IMR-90 (cell line): ENCODE measurements around the gene EML6. TPM values are rescaled to one million over a fixed set of nuclear protein-coding genes. Genes with fewer than 3 reads are reported as not detected.

ENCODE experiments used
- ATAC-seq: fragments of 200-7000 bp; cut with Tn5 transposase; 2 replicates; pipeline ENCODE4 v1.9.1; 2020; ENCODE audit warnings: low read depth, mild to moderate bottlenecking, moderate library complexity
- BruUV-seq: library from RNA; stranded (reverse); fragments of 400-500 nt; replicated peaks from 2 replicates; lab custom pipeline; 2021; lab: Mats Ljungman, UMichigan
- CTCF ChIA-PET: fragments of 300-600 bp; formaldehyde crosslinking; extraction: SDS; loops from one replicate; lab custom pipeline; 2021; ENCODE audit warnings: antibody characterized with exemption; lab: Yijun Ruan, JAX
- POLR2A ChIA-PET: fragments of 300-600 bp; sonication (Branson Sonifier 250); formaldehyde crosslinking; loops from one replicate; lab custom pipeline; 2022; ENCODE audit warnings: antibody characterized with exemption; ENCODE audit not compliant: unreplicated experiment; lab: Charles Lee
- DNase-seq: peaks from one replicate; pipeline ENCODE4 v3.0.0; 2013
- H2AFZ ChIP-seq: replicated peaks from 2 replicates; pipeline ENCODE3; 2013; ENCODE audit warnings: low read length, mild to moderate bottlenecking; ENCODE audit not compliant: poor library complexity
- H2AK5ac ChIP-seq: 2 replicates; pipeline ENCODE4 v1.6.1; 2013; ENCODE audit warnings: low read depth, low read length, inconsistent platforms
- H2AK9ac ChIP-seq: replicated peaks from 2 replicates; pipeline ENCODE3; 2013; ENCODE audit warnings: mild to moderate bottlenecking, low read depth, low read length, moderate library complexity; ENCODE audit not compliant: poor library complexity
- H2BK120ac ChIP-seq: 2 replicates; pipeline ENCODE4 v1.6.1; 2013; ENCODE audit warnings: low read depth, low read length, inconsistent platforms
- H2BK15ac ChIP-seq: 3 replicates; pipeline ENCODE4 v1.6.1; 2013; ENCODE audit warnings: low read depth, low read length, inconsistent platforms
- H2BK20ac ChIP-seq: 2 replicates; pipeline ENCODE4 v1.6.1; 2013; ENCODE audit warnings: low read depth, mild to moderate bottlenecking, inconsistent platforms, low read length, moderate library complexity
- H2BK5ac ChIP-seq: 2 replicates; pipeline ENCODE4 v1.6.1; 2013; ENCODE audit warnings: mild to moderate bottlenecking, low read depth, low read length, inconsistent platforms; ENCODE audit not compliant: poor library complexity, severe bottlenecking
- H3K14ac ChIP-seq: replicated peaks from 2 replicates; pipeline ENCODE4 v1.6.1; 2013; ENCODE audit warnings: low read depth, low read length, inconsistent platforms
- H3K18ac ChIP-seq: 2 replicates; pipeline ENCODE4 v1.6.1; 2013; ENCODE audit warnings: low read depth, low read length, control low read depth
- H3K23ac ChIP-seq: 2 replicates; pipeline ENCODE4 v1.6.1; 2013; ENCODE audit warnings: low read depth, low read length, inconsistent platforms
- H3K27ac ChIP-seq: 2 replicates; pipeline ENCODE4 v1.5.1; 2013; ENCODE audit warnings: mild to moderate bottlenecking, control low read depth, low read length; ENCODE audit not compliant: insufficient read depth
- H3K27me3 ChIP-seq: 2 replicates; pipeline ENCODE4 v1.6.1; 2013; ENCODE audit warnings: low read length; ENCODE audit not compliant: control insufficient read depth, insufficient read depth
- H3K36me3 ChIP-seq: 2 replicates; pipeline ENCODE4 v1.6.1; 2013; ENCODE audit warnings: low read length, mixed read lengths; ENCODE audit not compliant: control insufficient read depth, insufficient read depth
- H3K4ac ChIP-seq: 2 replicates; pipeline ENCODE4 v1.6.1; 2013; ENCODE audit warnings: low read depth, low read length, inconsistent platforms
- H3K4me1 ChIP-seq: 2 replicates; pipeline ENCODE4 v1.6.1; 2013; ENCODE audit warnings: low read length, mixed read lengths; ENCODE audit not compliant: control insufficient read depth, insufficient read depth
- H3K4me2 ChIP-seq: 2 replicates; pipeline ENCODE4 v1.6.1; 2013; ENCODE audit warnings: low read depth, mild to moderate bottlenecking, control low read depth, low read length, moderate library complexity
- H3K4me3 ChIP-seq: 2 replicates; pipeline ENCODE4 v1.5.1; 2013; ENCODE audit warnings: low read depth, mild to moderate bottlenecking, control low read depth, low read length, moderate library complexity; ENCODE audit not compliant: insufficient read depth
- H3K56ac ChIP-seq: 2 replicates; pipeline ENCODE4 v1.6.1; 2013; ENCODE audit warnings: low read length, inconsistent platforms; ENCODE audit not compliant: insufficient read depth; ENCODE audit errors: extremely low read depth
- H3K79me1 ChIP-seq, 2 experiments: 2 replicates each; pipeline ENCODE4 v1.6.1; 2013; ENCODE audit warnings: low read length in 2 of 2, inconsistent platforms in 1 of 2, low read depth in 1 of 2
- H3K9ac ChIP-seq: 2 replicates; pipeline ENCODE4 v1.6.1; 2013; ENCODE audit warnings: low read depth, low read length, control low read depth
- H3K9me1 ChIP-seq: 2 replicates; pipeline ENCODE4 v1.6.1; 2013; ENCODE audit warnings: low read length, inconsistent platforms; ENCODE audit not compliant: insufficient read depth
- H3K9me3 ChIP-seq: 2 replicates; pipeline ENCODE4 v1.6.1; 2013; ENCODE audit warnings: low read length; ENCODE audit not compliant: control insufficient read depth, insufficient read depth
- H4K20me1 ChIP-seq: 2 replicates; pipeline ENCODE4 v1.6.1; 2013; ENCODE audit warnings: low read length, inconsistent platforms; ENCODE audit not compliant: insufficient read depth
- H4K5ac ChIP-seq: 2 replicates; pipeline ENCODE4 v1.6.1; 2013; ENCODE audit warnings: mild to moderate bottlenecking, low read depth, low read length, control low read depth
- H4K8ac ChIP-seq, 2 experiments: 2 replicates each; pipeline ENCODE4 v1.6.1; 2013; ENCODE audit warnings: low read depth in 2 of 2, low read length in 2 of 2, control low read depth in 1 of 2, inconsistent platforms in 1 of 2
- H4K91ac ChIP-seq: 2 replicates; pipeline ENCODE4 v1.6.1; 2013; ENCODE audit warnings: low read depth, low read length, inconsistent platforms; ENCODE audit not compliant: insufficient read depth
- BHLHE40 ChIP-seq: fragments of 150-350 bp; IDR thresholded peaks from 2 replicates; pipeline ENCODE4 v1.6.1; 2016; ENCODE audit warnings: mild to moderate bottlenecking, low read depth, low read length
- CEBPB ChIP-seq: IDR thresholded peaks from 2 replicates; pipeline ENCODE4 v1.6.1; 2012; ENCODE audit warnings: low read depth, low read length, improper control_type of control experiment
- CHD1 ChIP-seq: IDR thresholded peaks from 2 replicates; pipeline ENCODE4 v1.6.1; 2012; ENCODE audit warnings: low read depth, low read length, improper control_type of control experiment
- FOS ChIP-seq: fragments of 150-350 bp; IDR thresholded peaks from 2 replicates; pipeline ENCODE4 v1.6.1; 2016; ENCODE audit warnings: low read depth, low read length
- MAFK ChIP-seq: IDR thresholded peaks from 2 replicates; pipeline ENCODE4 v1.6.1; 2012; ENCODE audit warnings: low read depth, low read length, improper control_type of control experiment
- MAZ ChIP-seq: IDR thresholded peaks from 2 replicates; pipeline ENCODE4 v1.6.1; 2012; ENCODE audit warnings: low read depth, mild to moderate bottlenecking, low read length, improper control_type of control experiment, moderate library complexity, borderline replicate concordance
- MXI1 ChIP-seq: IDR thresholded peaks from 2 replicates; pipeline ENCODE4 v1.6.1; 2012; ENCODE audit warnings: low read depth, mild to moderate bottlenecking, low read length, moderate library complexity, borderline replicate concordance
- NFE2L2 ChIP-seq: fragments of 150-350 bp; IDR thresholded peaks from 2 replicates; pipeline ENCODE4 v1.6.1; 2016; ENCODE audit warnings: low read depth, mild to moderate bottlenecking, low read length
- POLR2A ChIP-seq: IDR thresholded peaks from 2 replicates; pipeline ENCODE4 v1.6.1; 2012; ENCODE audit warnings: mild to moderate bottlenecking, low read depth, low read length
- RAD21 ChIP-seq: IDR thresholded peaks from 2 replicates; pipeline ENCODE4 v1.6.1; 2012; ENCODE audit warnings: low read length, improper control_type of control experiment
- RCOR1 ChIP-seq: IDR thresholded peaks from 2 replicates; pipeline ENCODE4 v1.6.1; 2012; ENCODE audit warnings: mild to moderate bottlenecking, low read length, improper control_type of control experiment; ENCODE audit not compliant: insufficient replicate concordance
- RFX5 ChIP-seq: IDR thresholded peaks from 2 replicates; pipeline ENCODE4 v1.8.0; 2012; ENCODE audit warnings: low read depth, mild to moderate bottlenecking, low read length, moderate library complexity
- SMC3 ChIP-seq: fragments of 150-350 bp; IDR thresholded peaks from 2 replicates; pipeline ENCODE4 v1.6.1; 2016; ENCODE audit warnings: low read depth, mild to moderate bottlenecking, antibody characterized with exemption, low read length, moderate library complexity
- WGBS, 2 experiments: methylation state at CpG; one replicate each; pipeline versions ENCODE4 v1.1.5 to v1.1.7; 2013; ENCODE audit warnings: missing lambda C conversion rate in 2 of 2; ENCODE audit not compliant: insufficient read length in 1 of 2; ENCODE audit errors: extremely low coverage in 2 of 2; 5-methylcytosine and 5-hydroxymethylcytosine counted together
- dilution Hi-C: fragments of 300-500 bp; cut with HindIII; formaldehyde crosslinking; loops from one replicate; pipeline ENCODE4 v1.14.3; 2018; ENCODE audit warnings: low sequenced_read_pairs; ENCODE audit not compliant: unreplicated experiment
- in situ Hi-C: fragments of 300-500 bp; cut with MboI; formaldehyde crosslinking; loops from 3 replicates; pipeline ENCODE4 v1.14.3; 2019; ENCODE audit warnings: low sequenced_read_pairs, inconsistent platforms, mixed read lengths
- intact Hi-C: fragments of 100-400 bp; cut with micrococcal nuclease; formaldehyde crosslinking; loops from 2 replicates; pipeline ENCODE4 v1.10.0; 2022
- polyA plus RNA-seq, 3 experiments: library from polyadenylated mRNA; depleted of rRNA; stranded (reverse); fragments of >200 nt; gene quantifications; 2 replicates each; pipeline ENCODE4 v1.2.3, GENCODE V29; 2012; ENCODE audit warnings: low replicate concordance in 1 of 3
- total RNA-seq: library from RNA; depleted of rRNA; stranded (reverse); fragments of >200 nt; gene quantifications from 2 replicates; pipeline ENCODE4 v1.2.3, GENCODE V29; 2012
- TF ChIP-seq, protein P1 (sequence below): fragments of 150-350 bp; IDR thresholded peaks from 2 replicates; pipeline ENCODE4 v1.6.1; 2016; ENCODE audit warnings: low read depth, mild to moderate bottlenecking, low read length, moderate library complexity, borderline replicate concordance
- TF ChIP-seq, protein P2 (sequence below): fragments of 150-350 bp; IDR thresholded peaks from 2 replicates; pipeline ENCODE4 v1.6.1; 2017; ENCODE audit warnings: mild to moderate bottlenecking, antibody characterized with exemption, low read length, low read depth

Gene EML6
- total and polyA plus RNA-seq, 2 of the 4 experiments (the other 2 are of a cell fraction) = 0.18 to 0.19 TPM

DNA sequence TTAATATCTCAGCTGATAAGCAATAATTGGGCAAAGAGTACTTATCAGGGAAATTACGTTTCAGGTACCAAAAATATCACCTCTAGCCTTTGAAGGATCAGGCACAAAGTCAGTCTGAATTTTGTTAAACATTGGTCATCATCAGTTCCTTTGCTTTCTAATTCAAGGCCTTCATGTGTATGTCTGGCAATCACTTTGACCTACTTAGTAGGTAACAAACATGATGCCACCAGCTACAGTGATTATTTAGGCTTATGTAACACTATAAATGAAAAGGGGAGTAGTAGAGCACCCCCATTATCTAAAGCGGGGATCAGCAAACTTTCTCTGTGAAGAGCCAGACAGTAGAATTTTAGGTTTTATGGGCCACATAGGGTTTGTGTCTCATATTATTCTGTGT lies 251.7 kb downstream of the EML6 start (continued):
- no peak for TF ChIP-seq MAZ
- no peak for TF ChIP-seq RAD21

DNA sequence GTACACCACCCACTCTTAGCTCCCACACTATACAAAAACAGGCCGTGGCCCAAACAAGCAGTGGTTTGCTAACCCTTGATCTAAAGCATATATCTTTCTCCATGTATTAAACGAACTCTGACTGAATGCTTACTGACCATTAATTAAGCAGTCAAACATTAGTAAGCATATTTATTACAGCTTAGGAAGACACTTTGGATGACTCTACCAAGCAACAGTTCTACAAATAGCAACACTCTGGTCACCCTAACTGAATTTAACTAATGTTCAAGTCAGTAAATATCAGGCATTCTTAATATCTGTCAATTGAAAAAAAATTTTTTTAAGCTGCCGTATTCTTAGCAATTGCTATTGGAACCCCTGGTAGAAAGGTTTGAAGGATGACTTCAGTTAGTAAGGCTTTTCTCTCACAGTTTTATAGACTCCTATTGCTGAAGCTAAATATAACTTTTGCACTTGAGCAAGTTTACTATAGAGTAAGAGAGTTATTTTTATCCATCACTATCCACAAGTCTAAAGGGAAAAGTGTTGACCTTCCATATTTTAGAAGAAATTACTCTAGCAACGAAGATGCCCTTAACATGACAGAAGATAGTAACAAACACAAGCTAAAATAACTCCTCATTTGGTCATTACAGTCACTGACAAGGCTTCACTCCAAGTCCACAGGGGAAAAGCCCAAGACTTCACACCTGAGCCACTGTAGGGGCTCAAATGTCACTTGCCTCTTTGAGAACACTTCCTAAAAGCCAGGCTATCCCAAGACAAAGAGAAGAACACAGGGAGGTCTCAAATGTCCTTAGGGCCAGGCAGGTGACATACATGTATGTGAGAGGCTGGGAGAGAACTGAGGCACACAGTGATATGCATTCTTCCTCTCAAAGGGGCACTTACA lies 252.4 kb downstream of the EML6 start:
- H2BK15ac ChIP-seq = no peak overlapping the region
- intact Hi-C loops (no loop called here), dilution Hi-C loops (no loop called here), in situ Hi-C loops (no loop called here)
- H2BK20ac ChIP-seq = no peak overlapping the region
- H4K20me1 ChIP-seq = peaks cover 97% of the 10 kb centered on the region
- no peak overlapping the region for H4K8ac ChIP-seq
- no peak for ATAC-seq
- no peak overlapping the region for H2BK120ac ChIP-seq
- H3K56ac ChIP-seq = no peak overlapping the region
- no peak overlapping the region for H3K4me2 ChIP-seq
- H3K36me3 ChIP-seq = peaks cover 21% of the 10 kb centered on the region
- H4K5ac ChIP-seq = no peak overlapping the region
- H3K9me1 ChIP-seq = peaks cover 15% of the 10 kb centered on the region
- H3K4ac ChIP-seq = no peak overlapping the region
- H2AK5ac ChIP-seq = no peak overlapping the region
- peak overlapping the region; percentile 56; the same call in 1 of the 2 replicates for H3K23ac ChIP-seq
- H3K4me1 ChIP-seq = peaks cover 16% of the 10 kb centered on the region
- DNase-seq = no peak
- H3K27ac ChIP-seq = no peak overlapping the region
- no peak overlapping the region for H2BK5ac ChIP-seq
- H3K9ac ChIP-seq = no peak overlapping the region
- ChIA-PET CTCF (no interaction called here), POLR2A (no interaction called here)
- H2AK9ac ChIP-seq = no peak overlapping the region
- H2AFZ ChIP-seq = no peak overlapping the region
- 50% methylated on average over 1 of the region's 4 CpGs; no CpG with 5 or more reads in 1 of the 2 experiments for WGBS, 2 experiments
- no peak overlapping the region for H3K4me3 ChIP-seq
- H4K91ac ChIP-seq = no peak overlapping the region
- H3K27me3 ChIP-seq = no peaks in the 10 kb centered on the region
- H3K14ac ChIP-seq = no peak overlapping the region
- no peak overlapping the region for H3K18ac ChIP-seq
- BruUV-seq = no TSS peak
- H3K9me3 ChIP-seq = no peaks in the 10 kb centered on the region
- H3K79me1 ChIP-seq = peaks cover 15 to 71% of the 10 kb centered on the region in 2 experiments
- TF ChIP-seq, protein P1, sequence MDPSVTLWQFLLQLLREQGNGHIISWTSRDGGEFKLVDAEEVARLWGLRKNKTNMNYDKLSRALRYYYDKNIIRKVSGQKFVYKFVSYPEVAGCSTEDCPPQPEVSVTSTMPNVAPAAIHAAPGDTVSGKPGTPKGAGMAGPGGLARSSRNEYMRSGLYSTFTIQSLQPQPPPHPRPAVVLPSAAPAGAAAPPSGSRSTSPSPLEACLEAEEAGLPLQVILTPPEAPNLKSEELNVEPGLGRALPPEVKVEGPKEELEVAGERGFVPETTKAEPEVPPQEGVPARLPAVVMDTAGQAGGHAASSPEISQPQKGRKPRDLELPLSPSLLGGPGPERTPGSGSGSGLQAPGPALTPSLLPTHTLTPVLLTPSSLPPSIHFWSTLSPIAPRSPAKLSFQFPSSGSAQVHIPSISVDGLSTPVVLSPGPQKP = no peak
- TF ChIP-seq CHD1 (no peak), BHLHE40 (no peak), MAZ (no peak), MXI1 (no peak), CEBPB (no peak), POLR2A (no peak), FOS (no peak), RAD21 (no peak), RCOR1 (no peak), NFE2L2 (no peak), SMC3 (no peak), MAFK (no peak), RFX5 (no peak)
- TF ChIP-seq, protein P2, sequence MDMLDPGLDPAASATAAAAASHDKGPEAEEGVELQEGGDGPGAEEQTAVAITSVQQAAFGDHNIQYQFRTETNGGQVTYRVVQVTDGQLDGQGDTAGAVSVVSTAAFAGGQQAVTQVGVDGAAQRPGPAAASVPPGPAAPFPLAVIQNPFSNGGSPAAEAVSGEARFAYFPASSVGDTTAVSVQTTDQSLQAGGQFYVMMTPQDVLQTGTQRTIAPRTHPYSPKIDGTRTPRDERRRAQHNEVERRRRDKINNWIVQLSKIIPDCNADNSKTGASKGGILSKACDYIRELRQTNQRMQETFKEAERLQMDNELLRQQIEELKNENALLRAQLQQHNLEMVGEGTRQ = no peak
